ENCODE results near the gene KIF22.

The KIF22 gene

DNA sequence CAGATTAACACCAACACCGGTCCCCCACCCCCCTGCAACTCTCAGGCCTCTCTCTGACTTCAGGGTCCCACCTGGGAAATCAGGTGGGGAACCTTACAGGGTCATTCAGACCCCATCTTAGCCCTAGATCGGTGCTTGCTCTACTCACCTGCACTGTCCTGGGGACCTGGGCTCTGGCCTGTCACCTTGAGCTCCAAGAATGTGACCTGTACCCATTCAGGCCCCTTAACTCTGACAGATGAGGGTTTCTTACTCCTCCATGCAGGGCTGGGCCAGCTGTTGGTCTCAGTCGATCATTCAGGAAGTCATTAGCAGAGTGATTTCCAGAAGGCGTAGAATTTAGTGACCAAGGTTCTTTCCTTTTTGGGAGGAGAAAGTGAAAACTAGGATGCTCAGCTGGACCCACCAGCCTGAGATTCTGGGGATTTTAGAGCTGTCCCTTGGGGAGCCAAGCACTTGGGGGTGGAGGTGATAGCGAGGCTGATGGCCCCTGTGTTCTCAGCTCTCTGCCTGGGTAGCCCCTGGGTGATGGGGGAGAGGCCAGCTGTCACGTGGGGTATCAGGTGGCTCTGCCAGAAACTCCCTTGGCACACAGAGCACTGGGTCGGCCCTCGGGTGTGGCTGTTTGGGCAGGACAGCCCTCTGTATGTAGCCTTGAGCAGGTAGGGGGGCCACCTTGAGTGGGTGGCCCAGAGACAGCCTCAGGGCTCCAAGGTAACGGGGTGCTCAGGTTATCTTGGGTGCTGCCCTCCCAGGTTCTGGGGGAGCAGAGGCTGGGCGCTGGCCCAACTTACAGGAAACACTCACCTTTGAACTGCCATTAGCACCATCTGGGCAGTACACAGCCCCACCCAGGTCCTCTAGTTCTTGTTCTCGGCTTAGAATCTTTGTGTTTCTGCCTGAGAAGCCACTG, 30.4 kb downstream of the KIF22 start:
- TF ChIP-seq, protein P1, sequence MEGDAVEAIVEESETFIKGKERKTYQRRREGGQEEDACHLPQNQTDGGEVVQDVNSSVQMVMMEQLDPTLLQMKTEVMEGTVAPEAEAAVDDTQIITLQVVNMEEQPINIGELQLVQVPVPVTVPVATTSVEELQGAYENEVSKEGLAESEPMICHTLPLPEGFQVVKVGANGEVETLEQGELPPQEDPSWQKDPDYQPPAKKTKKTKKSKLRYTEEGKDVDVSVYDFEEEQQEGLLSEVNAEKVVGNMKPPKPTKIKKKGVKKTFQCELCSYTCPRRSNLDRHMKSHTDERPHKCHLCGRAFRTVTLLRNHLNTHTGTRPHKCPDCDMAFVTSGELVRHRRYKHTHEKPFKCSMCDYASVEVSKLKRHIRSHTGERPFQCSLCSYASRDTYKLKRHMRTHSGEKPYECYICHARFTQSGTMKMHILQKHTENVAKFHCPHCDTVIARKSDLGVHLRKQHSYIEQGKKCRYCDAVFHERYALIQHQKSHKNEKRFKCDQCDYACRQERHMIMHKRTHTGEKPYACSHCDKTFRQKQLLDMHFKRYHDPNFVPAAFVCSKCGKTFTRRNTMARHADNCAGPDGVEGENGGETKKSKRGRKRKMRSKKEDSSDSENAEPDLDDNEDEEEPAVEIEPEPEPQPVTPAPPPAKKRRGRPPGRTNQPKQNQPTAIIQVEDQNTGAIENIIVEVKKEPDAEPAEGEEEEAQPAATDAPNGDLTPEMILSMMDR (IDR thresholded peaks at IDR 0.05; ENCODE audit: borderline replicate concordance, insufficient read depth, low read depth, low read length): no peak
- H3K4me3 ChIP-seq (ENCODE audit: low read depth, low read length): peak overlapping the region; percentile 55

DNA sequence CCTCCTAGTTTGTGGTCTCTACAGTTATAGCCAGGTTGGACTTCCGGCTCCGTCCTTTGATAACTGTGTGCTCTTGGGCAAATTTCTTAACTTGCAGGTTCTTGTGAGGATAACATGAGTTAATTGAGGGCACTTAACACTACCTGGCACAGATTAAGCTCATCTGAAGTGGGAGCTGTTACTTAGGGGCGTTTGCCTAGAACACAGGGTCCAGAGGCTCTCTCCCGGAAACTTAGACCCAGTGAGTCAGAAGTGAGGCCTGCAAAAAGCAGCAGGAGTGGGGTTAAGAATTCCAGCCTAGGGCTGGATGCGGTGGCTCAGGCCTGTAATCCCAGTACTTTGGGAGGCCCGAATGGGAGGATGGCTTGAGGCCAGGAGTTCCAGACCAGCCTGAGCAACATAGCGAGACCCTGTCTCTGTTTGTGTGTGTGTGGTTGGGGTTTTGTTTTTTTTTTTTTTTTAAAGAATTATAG, 31.1 kb downstream of the KIF22 start:
- peak overlapping the region; percentile 55 for H3K4me3 ChIP-seq (ENCODE audit: low read depth, low read length)
- TF ChIP-seq, protein P1 (IDR thresholded peaks at IDR 0.05; ENCODE audit: borderline replicate concordance, insufficient read depth, low read depth, low read length): no peak

DNA sequence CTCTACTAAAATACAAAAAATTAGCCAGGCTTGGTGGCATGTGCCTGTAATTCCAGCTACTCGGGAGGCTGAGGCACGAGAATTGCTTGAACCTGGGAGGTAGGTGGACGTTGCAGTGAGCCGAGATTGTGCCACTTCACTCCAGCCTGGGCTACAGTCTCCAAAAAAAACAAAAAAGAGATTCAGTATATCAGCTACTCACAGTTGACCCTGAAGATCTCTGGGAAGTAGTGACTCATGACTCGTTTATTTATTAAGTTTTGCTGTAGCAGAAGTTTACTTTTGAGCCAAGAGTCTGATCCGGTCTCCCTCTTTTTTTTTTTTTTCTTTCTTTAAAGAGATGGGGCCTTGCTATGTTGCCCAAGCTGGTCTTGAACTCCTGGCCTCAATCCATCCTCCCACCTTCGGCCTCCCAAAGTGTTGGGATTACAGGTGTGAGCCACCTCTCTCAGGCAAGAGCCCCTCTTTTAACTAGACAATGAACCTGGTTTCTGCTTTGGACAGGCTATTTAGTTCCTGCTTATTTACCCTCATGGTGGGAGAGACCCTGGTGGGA, 34.1 kb downstream of the KIF22 start:
- no peak overlapping the region for H3K4me3 ChIP-seq (ENCODE audit: low read depth, low read length)
- TF ChIP-seq, protein P1 (IDR thresholded peaks at IDR 0.05; ENCODE audit: borderline replicate concordance, insufficient read depth, low read depth, low read length): no peak

DNA sequence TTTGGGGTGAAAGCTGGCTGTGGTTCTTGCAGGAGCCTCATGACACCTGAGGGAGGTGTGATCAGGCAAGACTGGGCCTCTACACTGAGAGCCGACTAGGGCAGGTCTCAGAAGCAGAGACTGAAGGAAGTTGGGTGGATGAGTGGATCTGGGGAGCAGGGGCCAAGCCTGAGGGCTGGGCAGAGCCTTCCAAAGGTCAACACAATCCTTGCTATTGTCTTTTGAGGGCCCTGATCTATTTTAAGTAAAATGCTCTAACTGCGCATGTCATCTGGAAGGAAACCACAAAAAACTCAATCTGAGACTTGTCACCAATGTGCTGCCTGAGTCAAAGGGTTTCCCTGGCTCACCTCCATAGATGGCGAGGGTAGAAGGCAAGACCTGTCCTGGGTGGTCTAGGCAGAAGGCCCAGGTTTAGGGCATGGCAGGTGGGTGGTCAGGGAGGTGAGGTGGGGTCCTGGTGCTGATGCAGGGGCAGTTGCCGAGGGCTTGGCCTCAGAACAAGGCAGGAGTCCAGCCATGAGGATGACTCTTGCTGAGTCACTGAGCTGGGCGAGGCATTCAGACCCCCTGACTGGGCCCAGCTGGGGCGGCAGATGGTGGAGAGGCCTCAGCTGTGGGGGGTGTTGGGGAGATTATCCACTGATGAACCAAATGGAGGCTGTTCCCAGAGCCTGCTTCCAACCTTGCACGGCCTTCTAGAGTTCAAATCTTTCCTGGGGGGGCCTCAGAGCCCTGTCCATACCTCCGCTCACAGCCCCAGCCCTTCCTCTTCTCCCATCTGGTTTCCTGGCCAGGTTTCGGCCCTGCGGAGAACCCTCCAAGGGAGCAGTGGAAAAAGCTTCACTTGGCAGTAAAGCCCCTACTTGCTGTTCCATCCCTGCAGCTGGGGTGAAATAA, 34.8 kb downstream of the KIF22 start:
- no peak overlapping the region for H3K4me3 ChIP-seq (ENCODE audit: low read depth, low read length)
- TF ChIP-seq, protein P1 (IDR thresholded peaks at IDR 0.05; ENCODE audit: borderline replicate concordance, insufficient read depth, low read depth, low read length): no peak

DNA sequence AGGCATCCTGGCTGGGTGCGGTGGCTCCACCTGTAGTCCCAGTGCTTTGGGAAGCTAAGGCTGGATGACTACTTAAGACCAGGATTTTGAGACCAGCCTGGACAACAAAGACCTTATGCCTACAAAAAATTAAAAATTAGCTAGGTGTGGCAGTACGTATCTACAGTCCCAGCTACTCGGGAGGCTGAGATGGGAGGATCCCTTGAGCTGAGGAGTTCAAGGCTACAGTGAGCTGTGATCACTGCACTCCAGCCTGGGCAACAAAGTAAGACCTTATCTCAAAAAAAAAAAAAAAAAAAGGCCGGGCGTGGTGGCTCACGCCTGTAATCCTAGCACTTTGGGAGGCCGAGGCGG, 35.8 kb downstream of the KIF22 start:
- TF ChIP-seq, protein P1 (IDR thresholded peaks at IDR 0.05; ENCODE audit: borderline replicate concordance, insufficient read depth, low read depth, low read length): no peak
- no peak overlapping the region for H3K4me3 ChIP-seq (ENCODE audit: low read depth, low read length)

DNA sequence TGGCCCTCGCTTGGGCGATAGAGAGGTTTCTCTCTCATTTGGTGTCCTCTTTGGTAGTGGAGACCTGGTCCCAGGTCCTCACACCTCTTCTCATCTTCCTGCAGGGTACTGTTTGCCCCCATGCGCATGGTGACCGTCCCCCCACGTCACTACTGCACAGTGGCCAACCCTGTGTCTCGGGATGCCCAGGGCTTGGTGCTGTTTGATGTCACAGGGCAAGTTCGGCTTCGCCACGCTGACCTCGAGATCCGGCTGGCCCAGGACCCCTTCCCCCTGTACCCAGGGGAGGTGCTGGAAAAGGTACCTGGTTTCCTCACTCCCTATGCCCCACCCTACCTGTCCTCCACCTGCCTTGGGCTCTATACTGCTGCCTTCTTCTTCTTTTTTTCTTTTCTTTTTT, 40.2 kb downstream of the KIF22 start:
- TF ChIP-seq, protein P1 (IDR thresholded peaks at IDR 0.05; ENCODE audit: borderline replicate concordance, insufficient read depth, low read depth, low read length): no peak

More for the DNA sequence above, 40.2 kb downstream of the KIF22 start:
- H3K4me3 ChIP-seq (ENCODE audit: low read depth, low read length): no peak overlapping the region
